GM12801 (cell line): Measurements from ENCODE around the gene TARS1.

ENCODE experiments used
- CTCF ChIP-seq: IDR thresholded peaks from one replicate; pipeline ENCODE4 v1.5.1; 2011; ENCODE audit warnings: control low read depth; ENCODE audit not compliant: insufficient read length; ENCODE audit errors: extremely low read depth

The TARS1 gene

DNA sequence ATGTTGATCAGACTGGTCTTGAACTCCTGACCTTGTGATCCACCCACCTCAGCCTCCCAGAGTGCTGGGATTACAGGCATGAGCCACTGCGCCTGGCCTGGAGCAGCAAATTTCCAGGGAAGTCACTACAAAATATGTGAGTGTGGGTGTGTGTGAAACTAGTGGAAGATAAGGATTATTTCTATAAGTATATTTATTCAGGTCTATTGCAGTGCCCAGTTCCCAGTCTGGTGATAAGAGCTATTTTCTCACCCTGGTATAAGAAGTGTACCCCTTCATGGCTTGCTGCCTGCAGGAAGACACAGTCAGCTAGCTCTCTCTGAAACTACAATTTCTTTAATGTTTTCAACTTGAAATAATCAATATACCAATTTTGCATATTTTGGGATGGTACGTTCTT lies 37.1 kb downstream of the TARS1 start:
- TF ChIP-seq CTCF: no peak

DNA sequence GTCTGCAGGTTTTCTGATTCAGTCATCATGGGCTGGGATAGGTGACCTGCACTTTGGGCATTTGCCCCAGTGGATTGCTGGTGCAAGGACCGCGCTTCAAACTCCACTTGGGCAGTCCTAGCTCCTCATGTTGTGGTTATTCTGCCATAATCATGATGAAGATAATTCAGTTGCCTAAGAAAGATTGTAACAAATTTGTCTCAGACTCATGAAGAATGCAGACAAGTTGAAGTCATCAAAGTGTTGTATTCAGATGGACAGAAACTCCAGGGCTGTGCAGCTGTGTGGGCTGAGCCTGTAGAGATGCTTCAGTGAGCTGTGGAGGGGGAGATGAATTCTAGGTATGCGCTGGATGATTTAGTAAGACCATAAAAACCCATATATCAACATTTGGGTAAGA lies 38.5 kb downstream of the TARS1 start:
- no peak for TF ChIP-seq CTCF

GRCh38 chr5:33480876-33481275 lies 40.1 kb downstream of the TARS1 start:
- no peak for TF ChIP-seq CTCF

GRCh38 chr5:33482335-33482734 lies 41.6 kb downstream of the TARS1 start:
- no peak for TF ChIP-seq CTCF

- no peak for TF ChIP-seq CTCF
Observed at GRCh38 chr5:33487236-33487635, 46.5 kb downstream of the TARS1 start.

DNA sequence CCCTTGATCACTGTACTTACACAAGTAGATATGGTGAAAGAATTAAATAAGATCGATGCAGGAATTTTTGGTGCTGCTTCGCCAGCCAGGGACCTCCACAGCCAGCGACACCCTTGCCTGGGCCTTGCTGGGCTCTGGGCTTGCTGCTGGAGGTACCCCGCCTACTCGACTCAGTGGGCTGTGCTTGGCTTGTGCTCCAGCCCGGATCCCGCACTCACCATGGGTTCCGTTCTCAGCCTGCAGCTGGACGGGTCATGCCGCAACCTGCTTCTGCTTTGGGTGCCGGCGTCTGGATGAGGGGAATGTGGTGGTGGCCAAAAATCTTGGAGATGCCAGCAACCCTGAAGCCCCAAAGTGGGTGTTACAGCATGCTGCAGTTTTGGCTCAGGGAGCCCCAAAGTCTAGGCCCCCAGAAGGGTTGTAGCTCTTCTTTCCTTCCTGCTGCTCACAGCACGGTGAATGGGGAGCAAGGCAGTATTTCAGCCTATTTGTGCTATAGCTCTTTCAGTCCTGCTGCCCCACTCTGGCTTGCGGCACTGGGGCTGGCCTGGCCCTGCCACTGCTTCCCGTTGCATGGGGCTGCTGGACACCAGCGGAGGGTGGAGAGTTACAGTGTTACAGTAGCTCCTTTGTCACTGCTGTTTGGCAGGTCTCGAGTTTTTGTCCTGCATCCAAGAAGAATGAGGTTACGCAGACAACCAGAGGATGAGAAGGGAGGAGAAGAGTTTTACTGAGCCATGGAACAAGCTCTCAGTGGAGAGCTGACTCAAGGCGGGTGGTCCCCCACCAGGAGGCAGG lies 48.0 kb downstream of the TARS1 start:
- TF ChIP-seq CTCF: no peak

DNA sequence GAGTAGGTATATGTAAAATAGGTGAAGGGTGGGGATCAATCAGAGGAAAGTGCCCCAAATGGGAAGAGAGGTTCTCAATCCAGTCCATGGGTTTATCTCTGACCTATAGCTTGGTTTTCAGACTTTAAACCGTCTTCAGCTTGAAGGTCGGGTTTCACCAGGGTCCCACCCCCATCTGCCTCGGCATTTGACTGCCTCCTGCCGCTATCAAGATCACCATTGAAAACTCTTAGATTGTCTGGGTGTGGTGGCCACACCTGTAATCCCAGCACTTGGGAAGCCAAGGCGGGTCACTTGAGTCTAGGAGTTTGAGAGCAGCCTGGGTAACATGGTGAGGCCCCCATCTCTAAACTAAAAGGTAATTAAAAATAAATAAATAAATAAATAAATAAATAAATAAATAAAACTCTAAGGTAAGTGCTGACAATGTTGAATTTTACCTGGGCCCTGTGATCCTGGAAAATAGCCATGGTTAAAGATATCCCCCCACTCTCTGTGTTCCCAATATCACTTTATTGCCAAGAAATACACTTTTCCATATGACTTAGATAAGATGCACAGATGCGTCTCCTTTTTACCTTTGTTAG lies 48.8 kb downstream of the TARS1 start:
- no peak for TF ChIP-seq CTCF
